Natural killer cell (primary cell): ENCODE measurements around the gene HSPB9. TPM values are rescaled to one million over a fixed set of nuclear protein-coding genes. Genes with fewer than 3 reads are reported as not detected.

ENCODE experiments used
- ATAC-seq, 3 donors: fragments of 150-1000 bp in 2 of 3; fragments of 200-7000 bp in 1 of 3; cut with Tn5 transposase; 1 replicate in 1 of 3; 2 replicates in 2 of 3; pipeline ENCODE4 v1.10.0; 2021; ENCODE audit warnings: mild to moderate bottlenecking in 2 of 3, moderate library complexity in 2 of 3
- DNase-seq, 2 donors: peaks; one replicate each; pipeline versions ENCODE4 v3.0.0 to v3.0.0-alpha.2; 2013 to 2021; ENCODE audit warnings: mixed read lengths in 1 of 2
- H3K27ac ChIP-seq: one replicate; pipeline ENCODE4 v1.5.1; 2013; ENCODE audit warnings: mild to moderate bottlenecking, low read length
- H3K27me3 ChIP-seq: one replicate; pipeline ENCODE4 v1.6.1; 2013; ENCODE audit warnings: low read length; ENCODE audit not compliant: control insufficient read depth, insufficient read depth
- H3K36me3 ChIP-seq: one replicate; pipeline ENCODE4 v1.6.1; 2013; ENCODE audit warnings: low read length; ENCODE audit not compliant: control insufficient read depth, insufficient read depth
- H3K4me1 ChIP-seq: one replicate; pipeline ENCODE4 v1.6.1; 2013; ENCODE audit warnings: low read length; ENCODE audit not compliant: control insufficient read depth, insufficient read depth
- H3K4me3 ChIP-seq: one replicate; pipeline ENCODE4 v1.5.1; 2013; ENCODE audit warnings: low read length
- H3K9me3 ChIP-seq: one replicate; pipeline ENCODE4 v1.6.1; 2013; ENCODE audit warnings: low read length; ENCODE audit not compliant: control insufficient read depth, insufficient read depth
- H3K27ac Mint-ChIP-seq, 2 donors: one replicate each; pipeline ENCODE4 v1.8.0; 2022; ENCODE audit warnings: mild to moderate bottlenecking in 2 of 2, mixed read lengths in 2 of 2, moderate library complexity in 1 of 2
- H3K27me3 Mint-ChIP-seq, 2 donors: one replicate each; pipeline ENCODE4 v1.8.0; 2022; ENCODE audit warnings: low read depth in 2 of 2, mixed read lengths in 2 of 2
- H3K36me3 Mint-ChIP-seq: one replicate; pipeline ENCODE4 v1.8.0; 2022; ENCODE audit warnings: mixed read lengths
- H3K4me1 Mint-ChIP-seq, 2 donors: one replicate each; pipeline ENCODE4 v1.8.0; 2022; ENCODE audit warnings: mixed read lengths in 2 of 2
- H3K4me3 Mint-ChIP-seq: one replicate; pipeline ENCODE4 v1.8.0; 2022; ENCODE audit warnings: mild to moderate bottlenecking, moderate library complexity, mixed read lengths
- H3K9me3 Mint-ChIP-seq, 2 donors: one replicate each; pipeline ENCODE4 v1.8.0; 2022; ENCODE audit warnings: mixed read lengths in 2 of 2
- WGBS: methylation state at CpG from one replicate; pipeline ENCODE4 v1.1.7; 2013; ENCODE audit warnings: missing lambda C conversion rate; ENCODE audit not compliant: insufficient coverage; 5-methylcytosine and 5-hydroxymethylcytosine counted together
- intact Hi-C: fragments of 100-400 bp; cut with micrococcal nuclease; formaldehyde crosslinking; loops from one replicate; pipeline ENCODE4 v1.14.2; 2022
- total RNA-seq, 4 donors: library from RNA; stranded (reverse); fragments of 120-200 nt in 1 of 4; gene quantifications; one replicate each; pipeline versions ENCODE4 v1.2.3 to v1.2.4, GENCODE V29; 2013 to 2022
- TF ChIP-seq, protein P1 (sequence below): fragments of 200-600 bp; IDR thresholded peaks from one replicate; pipeline ENCODE4 v1.8.0; 2022; ENCODE audit warnings: antibody characterized with exemption

Gene HSPB9
- total RNA-seq, 3 donors from 2014 or later (not counting 1 experiment from before 2014, with no cell fraction given): not detected

DNA sequence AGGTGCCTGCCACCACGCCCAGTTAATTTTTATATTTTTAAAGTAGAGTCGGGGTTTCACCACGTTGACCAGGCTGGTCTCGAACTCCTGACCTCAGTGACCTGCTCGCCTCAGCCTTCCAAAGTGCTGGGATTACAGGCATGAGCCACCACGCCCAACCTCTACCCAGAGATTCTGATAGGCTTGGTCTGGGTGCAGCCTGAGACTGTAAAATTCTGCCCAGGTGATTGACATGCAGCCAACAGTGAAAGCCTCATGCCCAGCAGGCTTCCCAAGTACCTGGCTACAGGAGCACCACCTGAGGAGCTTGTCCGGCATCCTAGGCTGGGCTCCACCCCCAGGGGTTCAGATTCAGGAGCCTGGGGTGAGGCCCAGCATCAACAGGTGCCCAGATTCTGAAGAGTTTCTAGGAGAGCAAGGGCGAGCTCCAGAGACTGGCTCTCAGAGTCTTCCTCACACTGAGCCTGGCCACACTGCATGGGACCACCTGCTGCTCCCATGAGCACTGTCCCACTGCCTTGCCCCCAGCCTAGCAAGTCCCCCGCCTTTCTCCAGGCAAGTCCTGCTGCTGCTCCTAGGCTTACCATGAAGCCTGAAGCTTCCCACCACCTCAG lies 41.0 kb upstream of the HSPB9 start:
- intact Hi-C loops: no loop called here
- Histone ChIP-seq H3K36me3 (no peaks in the 10 kb centered on the region), H3K4me1 (no peaks in the 10 kb centered on the region), H3K4me3 (no peak overlapping the region), H3K9me3 (no peaks in the 10 kb centered on the region), H3K27ac (no peak overlapping the region), H3K27me3 (no peaks in the 10 kb centered on the region)
- ATAC-seq (no peak), DNase-seq (no peak)
- no peak overlapping the region for H3K27ac Mint-ChIP-seq
- WGBS: 85% methylated on average over 9 of the region's 9 CpGs
- H3K4me1 Mint-ChIP-seq: no peaks in the 10 kb centered on the region
- no peaks in the 10 kb centered on the region for H3K27me3 Mint-ChIP-seq
- H3K36me3 Mint-ChIP-seq: no peaks in the 10 kb centered on the region
- no peak overlapping the region for H3K4me3 Mint-ChIP-seq
- no peaks in the 10 kb centered on the region for H3K9me3 Mint-ChIP-seq
- TF ChIP-seq, protein P1, sequence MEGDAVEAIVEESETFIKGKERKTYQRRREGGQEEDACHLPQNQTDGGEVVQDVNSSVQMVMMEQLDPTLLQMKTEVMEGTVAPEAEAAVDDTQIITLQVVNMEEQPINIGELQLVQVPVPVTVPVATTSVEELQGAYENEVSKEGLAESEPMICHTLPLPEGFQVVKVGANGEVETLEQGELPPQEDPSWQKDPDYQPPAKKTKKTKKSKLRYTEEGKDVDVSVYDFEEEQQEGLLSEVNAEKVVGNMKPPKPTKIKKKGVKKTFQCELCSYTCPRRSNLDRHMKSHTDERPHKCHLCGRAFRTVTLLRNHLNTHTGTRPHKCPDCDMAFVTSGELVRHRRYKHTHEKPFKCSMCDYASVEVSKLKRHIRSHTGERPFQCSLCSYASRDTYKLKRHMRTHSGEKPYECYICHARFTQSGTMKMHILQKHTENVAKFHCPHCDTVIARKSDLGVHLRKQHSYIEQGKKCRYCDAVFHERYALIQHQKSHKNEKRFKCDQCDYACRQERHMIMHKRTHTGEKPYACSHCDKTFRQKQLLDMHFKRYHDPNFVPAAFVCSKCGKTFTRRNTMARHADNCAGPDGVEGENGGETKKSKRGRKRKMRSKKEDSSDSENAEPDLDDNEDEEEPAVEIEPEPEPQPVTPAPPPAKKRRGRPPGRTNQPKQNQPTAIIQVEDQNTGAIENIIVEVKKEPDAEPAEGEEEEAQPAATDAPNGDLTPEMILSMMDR: no peak

DNA sequence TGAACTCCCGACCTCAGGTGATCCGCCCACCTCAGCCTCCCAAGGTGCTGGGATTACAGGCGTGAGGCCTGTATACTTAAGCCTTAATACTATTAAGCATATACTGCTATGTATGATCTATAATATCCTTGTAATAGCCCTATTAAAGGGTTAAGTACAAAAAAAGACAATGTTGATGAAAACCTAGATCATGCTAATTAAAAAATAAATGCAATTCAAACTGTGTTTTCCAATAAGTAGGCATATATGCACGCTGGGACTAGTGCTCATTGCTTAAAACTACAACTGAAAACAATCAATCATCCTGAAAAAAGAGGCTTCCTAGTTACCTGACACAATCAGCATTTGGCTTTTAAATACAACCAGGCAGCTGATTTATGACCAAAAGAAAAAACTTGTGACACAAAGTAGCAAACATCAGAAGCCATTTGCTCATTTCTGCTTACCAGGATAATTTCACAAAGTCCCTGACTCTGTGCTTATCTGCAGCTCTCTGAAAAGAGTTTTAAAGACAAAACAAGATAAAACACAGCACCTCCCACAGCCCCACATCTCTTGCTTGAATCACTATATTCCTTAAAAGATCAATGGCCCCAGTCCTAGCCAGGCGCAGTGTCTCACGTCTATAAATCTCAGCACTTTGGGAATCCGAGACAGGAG lies 35.4 kb upstream of the HSPB9 start:
- H3K36me3 Mint-ChIP-seq: no peaks in the 10 kb centered on the region

DNA sequence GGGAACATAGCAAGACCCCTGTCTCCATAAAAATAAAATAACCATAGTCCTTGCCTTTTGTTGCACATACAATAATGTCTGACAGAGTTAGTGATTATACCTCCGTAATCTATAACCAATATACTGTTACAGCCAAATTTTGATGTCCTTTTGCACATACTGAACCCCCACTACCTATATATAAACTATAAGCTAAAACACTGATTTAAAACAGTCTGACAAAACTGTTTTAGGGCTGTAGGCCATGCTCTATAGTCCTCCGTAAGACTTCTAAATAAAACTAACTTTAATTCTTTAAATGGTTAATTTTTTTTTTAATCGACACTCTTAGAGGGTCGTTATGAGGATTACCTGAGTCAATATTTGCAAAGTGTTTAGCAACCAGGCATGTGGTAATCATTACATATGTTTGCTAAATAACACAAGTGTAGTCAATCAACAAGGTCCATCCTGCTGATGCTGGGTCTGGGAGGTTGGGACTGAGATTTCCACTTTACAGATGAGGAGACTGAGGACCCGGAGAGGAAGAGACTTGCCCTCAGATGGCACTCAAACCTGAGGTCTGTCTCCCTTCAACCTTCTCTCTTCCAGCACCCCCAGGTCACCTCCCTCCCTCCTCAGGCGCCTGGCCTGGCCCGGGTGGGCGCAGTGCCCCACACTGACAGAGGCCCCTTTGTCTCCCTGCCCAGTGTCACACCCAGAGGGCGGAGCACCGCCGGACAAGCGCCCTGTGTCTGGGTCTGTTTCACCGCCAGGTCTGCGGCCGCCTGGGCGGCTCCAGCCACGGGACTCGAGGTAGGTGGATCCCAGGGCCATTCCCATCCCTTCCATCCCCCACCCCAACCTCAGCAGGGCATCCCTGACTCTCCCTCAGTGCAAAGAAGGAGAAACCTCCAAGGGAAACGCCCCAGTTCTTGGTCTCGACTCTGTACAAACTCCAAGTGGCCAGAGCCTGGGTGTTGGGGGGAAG lies 34.6 kb upstream of the HSPB9 start:
- Histone ChIP-seq H3K4me1 (no peaks in the 10 kb centered on the region), H3K27me3 (no peaks in the 10 kb centered on the region), H3K9me3 (no peaks in the 10 kb centered on the region), H3K36me3 (no peaks in the 10 kb centered on the region), H3K4me3 (no peak overlapping the region), H3K27ac (no peak overlapping the region)
- H3K4me1 Mint-ChIP-seq: no peaks in the 10 kb centered on the region
- TF ChIP-seq, protein P1: no peak
- no peak overlapping the region for H3K27ac Mint-ChIP-seq
- H3K9me3 Mint-ChIP-seq: no peaks in the 10 kb centered on the region
- intact Hi-C loops: no loop called here
- H3K36me3 Mint-ChIP-seq: no peaks in the 10 kb centered on the region
- H3K4me3 Mint-ChIP-seq: no peak overlapping the region
- peaks cover 0 to 4% of the 10 kb centered on the region in 2 donors for H3K27me3 Mint-ChIP-seq
- DNase-seq: no peak
- ATAC-seq: no peak
- WGBS: 93% methylated on average over 19 of the region's 20 CpGs

More for the DNA sequence above, 35.4 kb upstream of the HSPB9 start:
- Histone ChIP-seq H3K4me1 (no peaks in the 10 kb centered on the region), H3K27me3 (no peaks in the 10 kb centered on the region), H3K27ac (no peak overlapping the region), H3K9me3 (no peaks in the 10 kb centered on the region), H3K36me3 (no peaks in the 10 kb centered on the region), H3K4me3 (no peak overlapping the region)
- WGBS: 92% methylated on average over 4 of the region's 7 CpGs
- intact Hi-C loops: no loop called here
- TF ChIP-seq, protein P1: no peak
- no peaks in the 10 kb centered on the region for H3K9me3 Mint-ChIP-seq
- peaks cover 0 to 4% of the 10 kb centered on the region in 2 donors for H3K27me3 Mint-ChIP-seq
- DNase-seq (no peak), ATAC-seq (no peak)
- no peak overlapping the region for H3K27ac Mint-ChIP-seq
- no peaks in the 10 kb centered on the region for H3K4me1 Mint-ChIP-seq
- H3K4me3 Mint-ChIP-seq: no peak overlapping the region
